KOPT-K1 (cell line): Measurements from ENCODE around the gene ATP9A.
"Not testable (repeated sequence)": the region's sequence is repeated elsewhere in the genome, so short reads cannot be mapped to it uniquely, and the experiment has no call there.

ENCODE experiments used
- H3K27ac ChIP-seq: fragments of 200-600 bp; sonication (generic); 2 replicates; pipeline ENCODE4 v1.5.1; 2016; ENCODE audit warnings: antibody characterized with exemption, mild to moderate bottlenecking, low read depth, low read length; ENCODE audit not compliant: poor library complexity, severe bottlenecking
- H3K36me3 ChIP-seq: fragments of 200-600 bp; sonication (generic); 2 replicates; pipeline ENCODE4 v1.5.1; 2017; ENCODE audit warnings: antibody characterized with exemption, mild to moderate bottlenecking, low read length, moderate library complexity; ENCODE audit not compliant: insufficient read depth
- H3K9me3 ChIP-seq: fragments of 200-600 bp; sonication (generic); 2 replicates; pipeline ENCODE4 v1.5.1; 2017; ENCODE audit warnings: antibody characterized with exemption, low read length, mild to moderate bottlenecking; ENCODE audit not compliant: insufficient read depth, poor library complexity, severe bottlenecking

Gene ATP9A

GRCh38 chr20:51766994-51767866 is 960 bp downstream of the ATP9A start:
- Histone ChIP-seq H3K36me3 (no peaks in the 10 kb centered on the region), H3K9me3 (no peaks in the 10 kb centered on the region), H3K27ac (no peak overlapping the region)

DNA sequence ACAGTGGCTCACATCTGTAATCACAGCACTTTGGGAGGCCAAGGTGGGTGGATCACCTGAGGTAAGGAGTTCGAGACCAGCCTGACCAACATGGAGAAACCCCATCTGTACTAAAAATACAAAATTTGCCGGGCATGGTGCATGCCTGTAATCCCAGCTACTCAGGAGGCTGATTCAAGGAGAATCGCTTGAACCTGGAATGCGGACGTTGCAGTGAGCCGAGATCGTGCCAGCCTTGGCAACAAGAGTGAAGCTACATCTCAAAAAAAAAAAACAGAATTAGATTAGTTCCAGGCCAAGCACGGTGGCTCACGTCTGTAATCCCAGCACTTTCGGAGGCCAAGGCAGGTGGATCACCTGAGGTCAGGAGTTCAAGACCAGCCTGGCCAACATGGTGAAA is 2.8 kb downstream of the ATP9A start:
- H3K27ac ChIP-seq, H3K36me3 ChIP-seq: not testable (repeated sequence)

GRCh38 chr20:51763965-51764602 is 4.1 kb downstream of the ATP9A start:
- Histone ChIP-seq H3K9me3 (no peaks in the 10 kb centered on the region), H3K36me3 (no peaks in the 10 kb centered on the region), H3K27ac (no peak overlapping the region)

More for the DNA sequence above, 2.8 kb downstream of the ATP9A start:
- H3K9me3 ChIP-seq = not testable (repeated sequence)

GRCh38 chr20:51760905-51761546 is 7.2 kb downstream of the ATP9A start:
- H3K36me3 ChIP-seq = no peaks in the 10 kb centered on the region
- H3K9me3 ChIP-seq = no peaks in the 10 kb centered on the region
- H3K27ac ChIP-seq = no peak overlapping the region

DNA sequence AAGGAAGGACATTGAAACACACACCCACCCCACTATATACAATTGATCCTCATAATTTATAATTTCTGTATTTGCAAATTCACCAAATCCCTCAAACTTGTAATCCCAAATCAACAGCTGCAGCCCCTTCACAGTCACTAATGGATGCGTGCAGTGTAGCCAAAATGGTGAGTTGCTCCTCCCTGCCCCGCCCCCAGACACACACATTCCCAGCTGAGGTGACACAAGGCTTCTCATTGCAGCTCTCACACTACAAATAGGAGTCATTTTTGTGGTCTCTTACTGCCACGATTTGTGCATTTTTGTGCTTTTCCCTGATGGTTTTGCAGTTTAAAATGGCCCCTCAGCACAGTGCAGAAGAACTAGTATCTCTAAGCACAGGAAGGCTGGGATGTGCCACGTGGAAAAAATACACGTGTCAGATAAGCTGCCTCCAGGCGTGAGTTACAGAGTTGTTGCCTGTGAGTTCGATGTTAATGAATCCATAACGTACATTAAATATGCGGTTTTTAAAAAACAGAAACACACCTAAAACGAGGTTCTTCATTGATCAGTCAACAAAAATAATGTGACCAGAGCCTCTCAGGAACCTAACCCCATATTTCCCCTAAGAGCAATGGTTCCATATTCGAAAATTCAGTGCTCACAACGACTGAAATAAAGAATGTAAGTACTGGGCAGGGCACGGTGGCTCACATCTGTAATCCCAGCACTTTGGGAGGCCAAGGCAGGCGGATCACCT is 8.2 kb downstream of the ATP9A start:
- H3K27ac ChIP-seq = no peak overlapping the region
- H3K9me3 ChIP-seq = no peaks in the 10 kb centered on the region
- no peaks in the 10 kb centered on the region for H3K36me3 ChIP-seq

DNA sequence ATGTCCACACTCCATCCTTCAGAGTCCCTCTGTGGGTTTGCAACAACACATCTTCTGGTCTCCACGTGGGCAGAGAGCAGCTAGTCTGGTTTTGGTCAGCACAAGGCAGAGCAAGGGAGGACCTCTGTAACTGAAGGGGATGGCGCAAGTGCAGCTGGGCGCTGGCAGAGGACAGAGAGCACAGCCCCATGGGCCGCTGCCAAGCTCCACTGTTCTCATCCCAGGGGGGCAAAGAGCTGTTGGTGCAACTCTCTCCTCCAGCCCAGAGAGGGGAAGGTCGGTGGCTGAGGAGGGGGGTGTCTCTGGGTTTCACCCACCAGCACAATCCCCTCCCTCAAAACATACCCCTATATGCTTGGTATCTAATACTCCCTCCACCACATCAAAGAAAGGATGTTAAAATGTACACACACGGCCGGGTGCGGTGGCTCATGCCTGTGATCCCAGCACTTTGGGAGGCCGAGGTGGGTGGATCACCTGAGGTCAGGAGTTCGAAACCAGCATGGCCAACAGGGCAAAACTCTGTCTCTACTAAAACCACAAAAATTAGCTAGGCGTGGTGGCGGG is 9.1 kb downstream of the ATP9A start:
- H3K27ac ChIP-seq = no peak overlapping the region

DNA sequence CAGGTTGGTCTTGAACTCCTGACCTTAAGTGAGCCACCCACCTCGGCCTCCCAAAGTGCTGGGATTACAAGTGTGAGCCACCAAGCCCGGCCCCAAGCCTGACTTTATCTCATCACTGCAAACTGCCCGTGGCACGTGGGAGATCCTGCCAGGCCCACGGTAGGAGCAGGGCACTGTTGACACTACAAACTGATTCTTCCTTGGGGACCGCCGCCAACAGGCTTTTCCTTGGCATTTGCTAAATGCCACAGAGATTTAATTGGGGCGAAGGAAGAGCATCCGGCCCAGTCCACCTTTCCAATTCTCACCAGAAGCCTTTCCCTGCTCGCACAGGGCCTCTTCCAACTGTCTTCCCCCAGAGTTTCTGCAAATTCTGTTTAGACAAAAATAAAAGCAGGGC is 11.0 kb downstream of the ATP9A start:
- H3K36me3 ChIP-seq = no peaks in the 10 kb centered on the region

More for the DNA sequence above, 9.1 kb downstream of the ATP9A start:
- Histone ChIP-seq H3K36me3 (no peaks in the 10 kb centered on the region), H3K9me3 (no peaks in the 10 kb centered on the region)

DNA sequence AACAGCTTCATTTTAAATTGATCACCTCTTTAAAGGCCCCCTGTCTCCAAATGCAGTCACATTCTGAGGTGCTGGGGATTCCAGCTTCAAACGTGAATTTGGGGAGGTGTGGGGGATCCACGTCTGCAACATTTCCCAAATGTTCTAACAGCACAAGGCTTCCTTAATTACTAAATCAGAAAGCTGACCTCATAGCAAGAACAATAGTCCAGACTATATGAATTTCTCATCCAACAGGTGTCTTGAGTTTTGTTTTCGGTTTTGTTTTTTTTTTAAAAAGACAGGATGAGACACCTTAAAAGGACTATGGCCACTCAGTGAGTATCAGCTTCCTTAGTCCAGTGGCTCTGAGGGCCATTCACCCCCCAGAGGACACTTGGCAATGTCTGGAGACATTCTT is 11.5 kb downstream of the ATP9A start:
- H3K36me3 ChIP-seq = no peaks in the 10 kb centered on the region
- H3K9me3 ChIP-seq = no peaks in the 10 kb centered on the region
- H3K27ac ChIP-seq = no peak overlapping the region

More for the DNA sequence above, 11.0 kb downstream of the ATP9A start:
- H3K27ac ChIP-seq = no peak overlapping the region
- H3K9me3 ChIP-seq = no peaks in the 10 kb centered on the region

GRCh38 chr20:51753220-51753619 is 15.0 kb downstream of the ATP9A start:
- H3K36me3 ChIP-seq, H3K27ac ChIP-seq, H3K9me3 ChIP-seq: not testable (repeated sequence)

DNA sequence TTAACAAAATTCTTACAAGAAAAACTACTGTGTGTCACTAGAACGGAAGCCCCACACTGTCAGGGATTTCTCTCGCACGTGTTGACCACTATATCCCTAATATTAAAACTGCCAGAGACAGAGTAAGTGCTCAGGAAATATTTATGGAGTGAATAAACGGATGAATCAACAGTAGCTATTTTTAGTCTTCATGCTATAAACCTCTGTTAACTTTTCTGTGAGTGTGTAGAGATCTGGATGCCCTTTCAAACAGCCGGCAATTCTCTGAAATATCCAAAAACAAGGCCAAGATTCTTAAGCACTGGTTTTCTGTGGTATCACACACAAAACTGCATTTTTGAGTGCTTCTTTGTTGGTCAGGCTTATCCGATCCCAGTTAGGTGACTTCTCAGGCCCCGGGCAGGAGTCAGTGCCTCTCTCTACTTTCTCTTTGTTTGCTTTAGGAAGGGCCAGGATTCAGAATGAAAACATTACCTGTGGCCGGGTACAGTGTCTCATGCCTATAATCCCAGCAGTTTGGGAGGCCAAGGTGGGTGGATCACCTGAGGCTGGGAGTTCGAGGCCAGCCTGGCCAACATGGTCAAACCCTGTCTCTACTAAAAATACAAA is 15.7 kb downstream of the ATP9A start:
- Histone ChIP-seq H3K9me3 (no peaks in the 10 kb centered on the region), H3K36me3 (no peaks in the 10 kb centered on the region), H3K27ac (no peak overlapping the region)

DNA sequence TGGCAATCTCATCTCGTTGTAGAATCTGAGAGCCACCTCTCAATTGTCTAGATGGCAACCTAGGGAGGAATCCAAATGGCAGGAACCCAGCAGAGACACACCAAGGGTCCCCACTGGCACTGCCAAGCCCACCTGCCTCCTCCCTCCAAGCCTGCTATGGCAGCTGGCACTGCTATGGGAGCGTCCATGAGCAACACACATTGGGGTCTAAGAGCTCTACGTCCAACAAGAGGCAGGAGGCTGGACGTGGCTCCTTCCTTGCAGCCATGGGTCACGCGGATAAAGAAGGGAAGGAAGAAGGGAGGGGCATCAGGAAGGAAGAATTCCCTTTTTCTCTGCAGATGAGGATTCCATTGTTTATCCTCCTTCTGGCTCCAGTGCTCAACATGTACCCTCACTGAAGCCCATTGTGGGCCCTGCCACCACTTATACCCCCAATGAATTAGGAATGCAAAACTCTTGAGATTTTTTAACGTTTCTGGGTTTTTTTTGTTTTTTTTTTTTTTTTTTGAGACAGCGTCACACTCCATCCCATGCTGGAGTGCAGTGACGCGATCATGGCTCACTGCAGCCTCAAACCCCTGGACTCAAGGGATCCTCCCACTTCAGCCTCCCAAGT is 17.3 kb downstream of the ATP9A start:
- Histone ChIP-seq H3K9me3 (no peaks in the 10 kb centered on the region), H3K27ac (no peak overlapping the region), H3K36me3 (no peaks in the 10 kb centered on the region)

- Histone ChIP-seq H3K27ac (no peak overlapping the region), H3K9me3 (no peaks in the 10 kb centered on the region), H3K36me3 (no peaks in the 10 kb centered on the region)
Measured at GRCh38 chr20:51750037-51750769, 18.0 kb downstream of the ATP9A start.

- no peak overlapping the region for H3K27ac ChIP-seq
- no peaks in the 10 kb centered on the region for H3K9me3 ChIP-seq
- H3K36me3 ChIP-seq = no peaks in the 10 kb centered on the region
Measured at GRCh38 chr20:51749674-51750036, 18.5 kb downstream of the ATP9A start.
